Endothelial cell of hepatic sinusoid (primary cell): Measurements from ENCODE around the gene OLIG1.

Source experiments
- in situ Hi-C: cut with HindIII; loops from 2 replicates; pipeline ENCODE4 v1.10.0; 2017; ENCODE audit warnings: low sequenced_read_pairs

The OLIG1 gene

DNA sequence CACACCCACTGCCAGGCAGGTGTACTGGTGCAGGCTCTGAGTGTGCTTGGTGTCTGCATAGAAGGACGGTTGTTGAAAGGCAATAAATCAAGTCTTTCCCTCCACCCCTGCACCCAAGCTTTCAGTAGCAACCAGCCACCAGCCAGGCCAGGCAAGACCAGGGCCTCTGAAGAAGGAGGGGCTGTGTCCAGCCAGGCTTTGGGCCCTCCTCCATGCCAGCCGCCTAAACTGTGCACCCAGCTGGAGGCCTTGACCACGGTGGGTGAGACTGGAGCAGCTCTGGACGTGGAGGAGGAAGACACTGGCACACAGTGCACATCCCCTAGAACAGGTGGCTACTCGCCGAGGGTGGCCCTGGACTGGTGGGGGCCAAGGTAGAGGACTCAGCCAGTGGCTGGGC, 39.3 kb upstream of the OLIG1 start:
- in situ Hi-C loops = loop anchor here (10.0 kb wide), 1 partner anchor 164 kb away; no protein-coding TSS in a partner anchor

DNA sequence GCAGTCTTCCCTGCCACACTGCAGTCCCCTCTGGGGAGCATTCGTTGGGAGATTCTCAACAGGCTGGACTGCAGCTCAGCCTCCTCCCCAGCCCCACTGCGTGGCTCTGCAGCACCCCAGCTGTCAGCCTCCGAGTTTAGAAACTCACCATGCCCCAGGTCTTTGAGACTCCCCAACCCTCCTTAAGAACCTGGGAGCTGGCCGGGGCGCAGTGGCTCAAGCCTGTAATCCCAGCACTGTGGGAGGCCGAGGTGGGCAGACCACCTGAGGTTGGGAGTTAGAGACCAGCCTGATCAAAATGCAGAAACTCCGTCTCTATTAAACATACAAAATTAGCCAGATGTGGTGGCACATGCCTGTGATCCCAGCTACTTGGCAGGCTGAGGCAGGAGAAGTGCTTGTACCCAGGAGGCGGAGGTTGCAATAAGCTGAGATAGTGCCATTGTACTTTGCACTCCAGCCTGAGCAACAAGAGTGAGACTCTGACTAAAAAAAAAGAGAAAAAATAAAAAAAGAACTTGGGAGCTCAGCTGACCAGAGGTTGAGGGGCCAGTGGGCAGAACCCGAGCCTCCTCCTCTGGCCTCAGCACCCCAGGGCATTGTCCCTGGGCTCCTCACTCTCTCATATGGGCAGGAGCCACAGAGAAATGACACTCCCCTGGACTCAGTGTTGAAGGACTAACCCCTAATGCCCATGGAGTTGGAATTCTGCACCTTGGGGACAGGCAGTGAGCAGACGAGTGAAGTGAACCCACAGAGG, 38.6 kb upstream of the OLIG1 start:
- in situ Hi-C loops = loop anchor here (10.0 kb wide), 1 partner anchor 163 kb away; no protein-coding TSS in a partner anchor

DNA sequence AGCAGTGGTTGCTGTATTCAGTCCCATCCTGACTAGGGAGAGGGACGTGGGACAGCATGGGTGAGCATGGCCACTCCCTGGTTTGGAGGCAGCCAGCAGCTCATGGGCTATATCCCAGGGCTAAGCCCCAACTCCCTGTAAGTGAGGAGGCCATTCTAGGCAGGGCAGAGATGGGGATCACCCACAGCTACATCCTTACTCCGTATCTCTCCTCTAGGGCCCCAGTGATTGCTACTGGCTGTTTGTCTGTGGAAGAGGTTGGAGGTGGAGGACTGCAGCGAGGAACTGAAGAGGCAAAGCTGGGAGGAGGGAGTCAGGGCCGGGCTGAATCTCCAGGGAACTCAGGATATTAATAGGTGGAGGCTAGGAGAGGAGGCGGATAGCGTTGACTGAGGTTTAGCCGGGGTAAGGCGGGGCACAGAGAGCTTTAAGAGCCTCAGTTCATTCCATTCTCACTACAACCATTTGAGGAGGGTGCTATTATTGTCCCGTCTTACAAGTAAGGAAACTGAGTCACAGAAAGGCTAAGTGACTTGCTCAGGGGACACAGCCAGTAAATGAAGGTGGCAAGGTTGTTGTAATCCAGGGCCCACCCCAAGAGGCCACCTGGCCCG, 37.4 kb upstream of the OLIG1 start:
- in situ Hi-C loops = loop anchor here (10.0 kb wide), 1 partner anchor 162 kb away; no protein-coding TSS in a partner anchor

DNA sequence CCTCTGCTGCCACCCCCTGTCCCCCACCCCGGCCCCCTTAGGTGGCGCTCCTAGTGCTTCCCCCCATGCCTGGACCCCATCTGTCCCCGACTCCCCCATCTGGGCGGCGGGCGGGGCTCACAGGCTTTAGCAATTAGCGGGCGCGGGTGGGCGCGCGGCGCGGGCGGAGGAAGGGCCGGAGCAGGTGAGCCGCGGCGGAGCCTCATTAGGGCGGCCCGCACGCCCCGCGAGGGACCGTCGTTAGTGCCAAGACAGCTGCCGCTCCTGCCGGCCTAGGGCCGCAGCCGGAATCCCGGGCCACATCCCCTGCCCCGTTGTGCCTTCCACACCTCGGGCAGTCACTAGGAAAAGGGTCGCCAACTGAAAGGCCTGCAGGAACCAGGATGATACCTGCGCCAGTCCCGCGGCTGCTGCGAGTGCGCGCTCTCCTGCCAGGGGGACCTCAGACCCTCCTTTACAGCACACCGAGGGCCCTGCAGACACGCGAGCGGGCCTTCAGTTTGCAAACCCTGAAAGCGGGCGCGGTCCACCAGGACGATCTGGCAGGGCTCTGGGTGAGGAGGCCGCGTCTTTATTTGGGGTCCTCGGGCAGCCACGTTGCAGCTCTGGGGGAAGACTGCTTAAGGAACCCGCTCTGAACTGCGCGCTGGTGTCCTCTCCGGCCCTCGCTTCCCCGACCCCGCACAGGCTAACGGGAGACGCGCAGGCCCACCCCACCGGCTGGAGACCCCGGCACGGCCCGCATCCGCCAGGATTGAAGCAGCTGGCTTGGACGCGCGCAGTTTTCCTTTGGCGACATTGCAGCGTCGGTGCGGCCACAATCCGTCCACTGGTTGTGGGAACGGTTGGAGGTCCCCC, 36.6 kb upstream of the OLIG1 start:
- in situ Hi-C loops = loop anchor here (10.0 kb wide), 1 partner anchor 161 kb away; no protein-coding TSS in a partner anchor

DNA sequence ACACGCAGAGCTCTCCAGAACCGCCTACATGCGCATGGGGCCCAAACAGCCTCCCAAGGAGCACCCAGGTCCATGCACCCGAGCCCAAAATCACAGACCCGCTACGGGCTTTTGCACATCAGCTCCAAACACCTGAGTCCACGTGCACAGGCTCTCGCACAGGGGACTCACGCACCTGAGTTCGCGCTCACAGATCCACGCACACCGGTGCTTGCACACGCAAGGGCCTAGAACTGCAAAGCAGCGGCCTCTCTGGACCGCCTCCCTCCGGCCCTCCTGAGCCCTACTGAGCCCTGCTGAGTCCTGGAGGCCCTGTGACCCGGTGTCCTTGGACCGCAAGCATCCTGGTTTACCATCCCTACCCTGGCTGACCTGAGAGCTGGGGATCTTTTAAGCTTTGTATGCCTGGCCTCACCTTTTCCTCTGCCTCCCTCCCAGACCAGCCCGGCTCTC, 36.0 kb upstream of the OLIG1 start:
- in situ Hi-C loops = loop anchor here (10.0 kb wide), 1 partner anchor 161 kb away; no protein-coding TSS in a partner anchor

DNA sequence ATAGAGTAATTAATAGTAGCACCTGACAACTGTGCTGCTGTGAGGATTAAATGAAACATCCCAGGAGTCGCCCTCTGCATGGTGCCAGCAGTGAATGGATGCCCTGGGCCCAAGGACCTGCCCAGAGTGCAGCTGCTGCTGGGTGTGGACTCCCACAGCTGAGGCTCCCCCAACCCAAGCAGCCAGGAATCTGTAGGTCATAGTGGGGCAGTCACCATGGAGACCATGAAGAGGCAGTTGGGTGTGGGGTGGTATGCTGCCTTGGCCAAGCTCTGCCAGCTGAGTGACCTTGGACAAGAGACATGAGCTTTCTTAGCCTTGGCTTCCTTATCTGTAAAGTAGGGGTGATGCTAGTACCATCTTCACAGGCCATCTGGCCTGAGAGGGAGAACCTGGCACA, 34.8 kb upstream of the OLIG1 start:
- in situ Hi-C loops = loop anchor here (10.0 kb wide), 1 partner anchor 160 kb away; no protein-coding TSS in a partner anchor

DNA sequence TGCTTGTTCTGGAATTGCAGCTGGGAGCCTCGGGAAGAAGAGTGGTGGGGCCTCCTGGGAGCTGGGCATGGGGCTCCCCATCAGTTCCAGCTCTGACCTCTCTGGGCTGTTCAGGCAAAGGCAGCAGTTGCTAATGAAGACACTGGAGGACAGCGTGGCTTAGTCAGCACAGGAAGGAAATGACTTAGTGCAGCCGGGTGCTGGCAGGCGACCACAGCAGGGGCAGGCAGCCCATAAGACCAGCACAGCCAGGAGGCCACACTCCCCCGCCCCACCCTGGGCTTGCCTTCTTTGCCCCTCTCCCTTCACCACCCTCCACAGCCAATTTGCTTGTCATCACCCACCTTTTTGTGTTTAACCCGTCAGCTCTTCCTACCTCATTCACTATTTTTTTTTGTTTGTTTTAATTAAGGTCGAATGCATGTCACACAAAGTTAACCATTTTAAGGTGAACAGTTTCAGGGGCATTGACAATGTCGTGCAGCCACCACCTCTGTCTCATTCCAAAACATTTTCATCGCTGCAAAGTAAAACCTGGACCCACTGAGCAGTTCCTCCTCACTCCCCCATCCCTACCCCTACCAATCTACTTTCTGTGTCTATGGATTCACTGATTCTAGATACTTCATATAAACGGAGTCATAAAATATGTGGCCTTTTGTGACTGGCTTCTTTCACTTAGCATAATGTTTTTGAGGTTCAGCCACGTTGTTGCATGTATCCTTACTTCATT, 33.3 kb upstream of the OLIG1 start:
- in situ Hi-C loops = loop anchor here (10.0 kb wide), 1 partner anchor 158 kb away; no protein-coding TSS in a partner anchor

DNA sequence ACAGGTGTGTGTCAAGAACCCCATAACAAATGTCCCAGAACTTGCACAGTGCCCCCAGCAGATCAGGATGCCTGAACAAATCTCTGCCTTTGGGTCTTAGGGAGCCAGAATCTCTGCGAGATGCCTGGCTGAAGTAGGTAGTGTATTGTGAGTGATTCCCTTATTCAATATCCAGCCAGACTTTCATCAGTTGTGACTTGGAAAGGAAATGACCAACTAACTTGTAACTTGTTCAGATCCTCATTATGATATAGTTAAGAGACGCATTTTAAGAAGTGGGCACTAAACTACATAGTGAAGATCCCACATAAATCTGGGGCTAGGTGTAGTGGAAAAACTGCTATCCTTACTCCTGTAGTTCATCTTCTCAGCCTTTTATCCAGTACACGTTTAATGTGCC, 32.4 kb upstream of the OLIG1 start:
- in situ Hi-C loops = loop anchor here (10.0 kb wide), 1 partner anchor 157 kb away; no protein-coding TSS in a partner anchor

DNA sequence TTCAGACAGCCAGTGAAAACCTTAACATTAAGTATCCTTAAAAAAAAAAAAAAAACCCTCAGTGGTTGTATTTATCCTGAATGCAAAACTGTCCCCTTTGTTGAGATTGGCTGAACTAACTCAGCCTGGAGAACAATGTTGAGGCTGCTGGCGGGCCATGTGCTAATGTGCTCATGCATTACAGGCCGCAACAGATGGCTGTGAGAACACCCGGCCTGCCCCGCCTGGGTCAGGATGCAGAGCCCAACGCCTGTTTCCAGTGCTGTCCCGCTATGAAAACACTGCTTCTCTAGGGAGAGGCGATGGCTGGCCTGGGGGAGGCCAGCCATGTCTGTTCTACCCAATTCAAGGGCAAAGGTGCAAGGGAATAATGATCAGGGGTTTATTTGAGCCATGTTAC, 30.4 kb upstream of the OLIG1 start:
- in situ Hi-C loops = loop anchor here (10.0 kb wide), 1 partner anchor 155 kb away; no protein-coding TSS in a partner anchor

DNA sequence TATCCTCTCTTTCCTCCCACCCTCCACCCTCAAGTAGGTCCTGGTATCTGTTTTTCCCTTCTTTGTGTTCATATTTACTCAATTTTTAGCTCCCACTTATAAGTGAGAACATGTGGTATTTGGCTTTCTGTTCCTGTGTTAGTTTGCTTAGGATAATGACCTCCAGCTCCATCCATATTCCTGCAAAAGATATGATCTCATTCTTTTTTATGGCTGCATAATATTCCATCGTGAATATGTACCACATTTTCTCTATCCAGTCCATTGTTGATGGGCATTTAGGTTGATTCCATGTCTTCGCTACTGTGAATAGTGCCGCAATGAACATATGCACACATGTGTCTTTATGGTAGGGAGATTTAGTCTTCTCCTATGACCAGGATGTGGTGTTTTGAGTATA, 29.7 kb upstream of the OLIG1 start:
- in situ Hi-C loops = loop anchor here (5.0 kb wide), 1 partner anchor 37 kb away; no protein-coding TSS in a partner anchor

DNA sequence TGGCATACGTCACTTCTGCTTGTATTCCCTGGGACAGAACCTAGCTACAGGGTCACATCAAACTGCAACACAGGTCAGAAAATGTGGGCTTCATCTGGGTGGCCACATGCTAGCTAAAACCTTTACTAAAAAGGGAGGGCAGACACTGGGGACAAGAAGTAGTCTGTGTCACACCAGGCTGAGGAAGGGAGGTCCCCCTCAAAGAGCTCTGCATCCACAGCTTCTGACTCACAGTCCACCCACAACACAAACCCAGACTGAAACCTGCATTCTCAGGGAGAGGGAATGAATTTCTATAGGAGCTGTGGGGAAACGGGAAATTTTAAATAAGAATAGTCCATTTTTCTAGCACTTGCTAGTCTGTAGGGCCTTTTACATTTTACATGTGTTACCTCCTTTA, 28.0 kb upstream of the OLIG1 start:
- in situ Hi-C loops = loop anchor here (5.0 kb wide), 1 partner anchor 35 kb away; no protein-coding TSS in a partner anchor

DNA sequence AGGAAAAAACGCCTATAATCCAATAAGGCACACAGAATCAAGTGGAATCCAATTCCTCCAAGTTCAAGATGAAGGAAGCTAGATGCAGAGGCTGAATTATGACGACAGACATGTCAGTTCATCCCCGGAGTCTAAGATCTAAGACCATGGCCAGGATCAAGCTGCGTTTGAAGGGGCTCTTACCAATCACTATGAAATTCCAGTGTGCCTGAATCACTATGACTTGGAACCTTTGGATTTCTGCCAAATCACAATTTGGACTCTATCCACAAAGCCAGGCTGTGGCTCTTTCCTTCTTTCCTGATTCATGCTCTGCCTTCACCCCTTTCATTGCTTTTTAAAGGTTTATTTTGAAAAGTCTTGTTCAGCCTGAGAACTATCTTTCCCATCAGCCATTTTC, 27.1 kb upstream of the OLIG1 start:
- in situ Hi-C loops = loop anchor here (5.0 kb wide), 1 partner anchor 34 kb away; no protein-coding TSS in a partner anchor

DNA sequence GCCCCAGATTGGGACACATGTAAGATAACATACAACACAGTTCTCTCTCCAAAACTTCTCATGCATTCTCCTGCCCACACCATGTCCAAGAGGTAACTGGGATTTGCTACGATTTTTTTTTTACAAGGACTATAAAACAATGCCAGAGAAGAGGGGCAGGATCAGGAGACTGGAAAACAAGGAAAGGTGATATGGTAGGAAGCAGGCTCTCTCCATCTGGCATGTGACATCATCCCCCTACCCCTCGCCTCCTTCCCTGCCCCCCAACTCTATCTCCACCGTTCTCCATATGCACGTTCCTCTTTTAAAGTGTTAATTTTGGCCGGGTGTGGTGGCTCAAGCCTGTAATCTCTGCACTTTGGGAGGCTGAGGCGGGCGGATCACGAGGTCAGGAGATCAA, 23.5 kb upstream of the OLIG1 start:
- in situ Hi-C loops = no loop called here

DNA sequence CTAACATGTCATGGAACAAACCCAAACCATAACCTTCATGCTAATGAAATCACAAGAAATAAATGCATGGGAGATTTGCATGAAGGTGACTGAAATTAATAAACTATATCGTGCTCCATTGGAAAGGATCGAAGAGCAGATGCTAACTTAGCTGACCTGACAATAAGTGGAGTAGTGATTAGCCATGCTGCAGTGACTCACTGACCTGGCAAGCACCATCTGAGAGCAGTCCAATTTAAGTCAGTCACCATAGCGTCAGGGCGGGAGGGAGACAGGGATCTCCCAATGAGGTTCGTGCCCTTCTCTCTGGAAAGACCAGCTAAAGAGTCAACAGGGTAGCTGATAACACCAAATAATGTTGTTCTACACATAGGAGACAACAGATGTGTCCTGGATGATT, 22.7 kb upstream of the OLIG1 start:
- in situ Hi-C loops = no loop called here

DNA sequence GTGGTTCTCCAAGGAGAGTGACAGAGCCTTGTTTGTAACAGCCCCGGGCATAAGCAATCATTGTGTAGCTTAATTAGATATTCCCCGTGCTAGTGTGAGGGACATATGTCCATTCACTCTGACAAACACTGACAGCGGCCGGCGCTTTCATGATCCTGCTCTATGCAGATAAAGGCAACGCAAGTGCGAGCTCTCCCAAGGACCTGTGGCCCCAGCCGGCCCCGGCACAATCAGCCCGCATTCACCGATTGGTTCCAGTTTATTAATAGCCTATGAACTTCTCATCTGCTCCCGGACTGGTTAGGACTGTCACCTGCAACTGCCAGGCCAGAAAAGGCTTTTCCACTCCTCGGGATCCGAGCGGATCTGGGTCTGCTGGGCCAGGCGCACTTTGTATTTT, 18.0 kb upstream of the OLIG1 start:
- in situ Hi-C loops = no loop called here

DNA sequence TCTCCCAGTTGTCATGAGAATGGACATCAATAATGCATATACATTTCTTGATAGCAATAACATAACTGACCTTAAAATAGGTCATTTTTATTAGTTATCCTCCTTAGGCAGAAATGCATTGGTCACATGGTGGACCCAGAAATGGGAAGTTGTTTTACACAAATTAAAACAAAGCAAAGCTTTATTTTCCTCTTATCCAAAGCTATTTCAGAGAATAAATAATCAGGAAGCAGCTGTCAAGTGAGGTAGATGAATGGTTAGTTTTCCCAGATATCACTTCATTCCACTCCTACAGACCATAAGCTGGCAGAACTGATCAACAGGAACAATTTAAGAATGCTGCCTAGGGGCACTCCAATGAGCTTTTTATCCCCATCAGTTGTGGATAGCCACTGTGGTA, 16.0 kb upstream of the OLIG1 start:
- in situ Hi-C loops = no loop called here

DNA sequence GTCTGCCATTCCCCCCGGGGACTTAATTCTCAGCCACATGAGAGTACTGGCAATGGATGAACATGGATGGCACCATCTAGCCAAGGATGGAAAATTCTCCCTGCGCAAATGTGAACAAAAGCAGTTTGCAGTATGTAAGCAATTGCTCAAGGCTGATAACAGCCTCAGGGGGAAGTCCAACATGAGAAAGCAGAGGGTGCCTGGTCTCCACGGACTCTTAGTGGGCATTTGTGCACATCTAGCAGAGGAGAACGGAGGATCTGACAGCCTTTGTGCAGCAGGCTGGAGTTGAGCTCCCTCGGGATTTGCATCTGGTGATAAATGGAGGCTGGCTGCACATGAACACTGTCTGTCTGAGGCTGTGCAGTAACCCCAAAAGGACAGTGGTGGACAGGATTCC, 13.9 kb upstream of the OLIG1 start:
- in situ Hi-C loops = no loop called here

DNA sequence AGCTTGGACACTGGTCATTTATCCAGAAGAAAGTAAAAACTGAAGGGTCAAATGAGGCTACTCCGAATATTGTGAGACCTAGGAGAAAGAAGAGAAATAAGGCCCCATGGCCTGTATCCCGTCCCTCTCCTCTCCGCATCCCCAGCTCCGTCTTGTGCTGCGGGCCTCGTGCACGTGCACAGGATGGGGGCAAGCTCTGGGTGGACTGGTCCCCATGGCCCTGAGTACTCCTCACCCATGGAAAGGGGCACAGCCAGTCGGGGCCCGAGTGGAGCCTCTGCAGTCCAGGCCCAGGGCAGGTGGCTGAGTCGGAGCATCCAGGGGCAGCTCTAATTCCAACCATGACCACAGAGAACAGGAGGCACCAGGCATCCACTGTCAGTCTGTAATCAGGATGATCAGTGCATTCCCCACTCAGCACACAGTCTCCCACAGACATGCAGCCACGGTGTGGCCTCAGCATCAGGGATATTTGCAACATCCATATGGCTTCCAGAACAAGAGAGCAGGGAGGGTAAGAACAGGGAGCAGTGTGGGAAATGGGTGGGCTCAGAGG, 12.5 kb upstream of the OLIG1 start:
- in situ Hi-C loops = no loop called here

DNA sequence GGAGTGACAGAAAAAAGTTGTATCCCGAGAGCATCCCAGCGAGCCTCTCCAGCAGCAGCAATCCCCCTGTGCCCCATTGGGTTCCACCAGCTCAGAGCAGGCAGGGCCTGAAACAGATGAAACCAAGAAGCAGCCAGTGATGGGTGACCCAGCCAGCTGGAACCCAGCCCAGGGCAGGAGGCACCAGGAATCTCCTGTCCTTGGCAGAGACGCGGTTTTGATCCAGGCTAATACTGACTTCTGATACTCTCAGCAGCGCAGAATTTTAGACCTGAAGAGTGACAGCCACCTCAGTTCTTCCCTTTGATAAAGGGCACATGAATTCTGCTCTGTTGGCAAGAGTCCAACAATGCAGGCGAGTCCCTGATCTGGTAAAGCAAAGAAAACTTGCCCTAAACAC, 11.4 kb upstream of the OLIG1 start:
- in situ Hi-C loops = no loop called here

DNA sequence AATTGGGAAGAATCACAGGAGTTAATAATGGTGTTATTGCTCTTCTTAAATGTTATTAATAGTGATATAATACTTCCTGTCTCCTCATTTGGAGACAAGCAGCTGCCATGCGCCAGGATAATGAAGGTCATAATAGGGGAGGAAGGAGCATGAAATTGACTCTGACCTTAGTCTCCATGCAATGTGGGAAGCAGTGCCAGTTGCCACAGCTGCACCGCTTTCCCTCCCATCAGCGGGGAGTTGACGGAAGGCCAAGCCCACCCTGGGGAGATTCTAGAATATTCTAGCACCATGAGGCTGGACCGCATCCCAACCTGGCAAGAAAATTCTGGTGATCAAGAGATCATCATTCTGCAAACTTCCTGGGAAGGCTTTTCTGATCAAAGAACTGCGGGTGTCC, 11.0 kb upstream of the OLIG1 start:
- in situ Hi-C loops = no loop called here
